Coronary artery (tissue), 2 donors: ENCODE data around the gene FAM149A.

Experiments used
- DNase-seq: peaks from one replicate; pipeline ENCODE4 v3.0.0-alpha.2; 2017; ENCODE audit warnings: low spot score
- H3K27ac ChIP-seq, 2 donors: fragments of 200-600 bp; sonication (generic); one replicate each; pipeline ENCODE4 v1.5.1; 2016 to 2019
- H3K4me3 ChIP-seq: fragments of 200-600 bp; sonication (generic); 2 replicates; pipeline ENCODE4 v1.5.1; 2016; ENCODE audit warnings: mild to moderate bottlenecking, moderate library complexity
- TF ChIP-seq, protein P1 (sequence below): fragments of 200-600 bp; sonication (generic); IDR thresholded peaks from one replicate; pipeline ENCODE4 v1.5.1; 2019; ENCODE audit warnings: antibody characterized with exemption

Gene FAM149A

GRCh38 chr4:186190581-186191199 is 86.2 kb downstream of the FAM149A start:
- H3K27ac ChIP-seq, result peak overlapping the region; percentile 97 to 99
- peak overlapping the region; percentile 95 for H3K4me3 ChIP-seq
- TF ChIP-seq, protein P1, sequence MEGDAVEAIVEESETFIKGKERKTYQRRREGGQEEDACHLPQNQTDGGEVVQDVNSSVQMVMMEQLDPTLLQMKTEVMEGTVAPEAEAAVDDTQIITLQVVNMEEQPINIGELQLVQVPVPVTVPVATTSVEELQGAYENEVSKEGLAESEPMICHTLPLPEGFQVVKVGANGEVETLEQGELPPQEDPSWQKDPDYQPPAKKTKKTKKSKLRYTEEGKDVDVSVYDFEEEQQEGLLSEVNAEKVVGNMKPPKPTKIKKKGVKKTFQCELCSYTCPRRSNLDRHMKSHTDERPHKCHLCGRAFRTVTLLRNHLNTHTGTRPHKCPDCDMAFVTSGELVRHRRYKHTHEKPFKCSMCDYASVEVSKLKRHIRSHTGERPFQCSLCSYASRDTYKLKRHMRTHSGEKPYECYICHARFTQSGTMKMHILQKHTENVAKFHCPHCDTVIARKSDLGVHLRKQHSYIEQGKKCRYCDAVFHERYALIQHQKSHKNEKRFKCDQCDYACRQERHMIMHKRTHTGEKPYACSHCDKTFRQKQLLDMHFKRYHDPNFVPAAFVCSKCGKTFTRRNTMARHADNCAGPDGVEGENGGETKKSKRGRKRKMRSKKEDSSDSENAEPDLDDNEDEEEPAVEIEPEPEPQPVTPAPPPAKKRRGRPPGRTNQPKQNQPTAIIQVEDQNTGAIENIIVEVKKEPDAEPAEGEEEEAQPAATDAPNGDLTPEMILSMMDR, result no peak
- DNase-seq, result no peak

- peak within 1 kb of the TSS; percentile 95 for H3K4me3 ChIP-seq
- peak within 1 kb of the TSS; percentile 97 to 99 for H3K27ac ChIP-seq
- peak; percentile 91 for DNase-seq
- TF ChIP-seq, protein P1, result no peak
Measured at GRCh38 chr4:186191200-186192065, 86.9 kb downstream of the FAM149A start, which contains the start of gene CYP4V2. TSS of gene CYP4V2 (plus strand) at chr4:186191567. CDS start at chr4:186191824, 257 bp downstream.

DNA sequence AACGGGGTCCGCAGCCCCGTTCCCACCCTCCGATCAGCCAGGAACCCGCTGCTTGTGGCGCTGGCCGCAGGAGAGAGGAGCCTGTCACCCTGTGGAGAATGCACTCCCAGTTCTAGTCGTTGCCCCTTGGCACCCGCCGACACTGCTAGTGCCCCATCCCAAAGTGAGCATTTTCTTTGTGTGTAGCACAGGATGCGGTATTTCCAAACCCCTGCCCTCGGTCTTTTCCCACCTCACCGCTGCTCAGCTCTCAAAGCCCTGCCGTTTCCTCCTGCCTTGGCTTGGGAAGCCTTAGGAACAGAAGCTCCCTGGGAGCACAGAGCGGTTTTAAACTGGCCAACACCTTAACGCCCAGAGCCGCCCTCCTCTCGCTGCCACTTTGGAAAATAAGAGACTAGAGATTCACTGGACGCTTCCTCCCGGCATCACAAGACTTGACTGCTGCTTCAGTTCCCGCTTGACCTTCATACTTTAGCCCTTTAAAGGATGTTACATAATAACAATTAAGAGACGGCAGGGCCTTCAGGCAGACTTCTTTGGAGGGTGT is 87.6 kb downstream of the FAM149A start:
- H3K27ac ChIP-seq, result peak overlapping the region; percentile 97 to 99
- TF ChIP-seq, protein P1, result no peak
- peak overlapping the region; percentile 95 for H3K4me3 ChIP-seq
- no peak for DNase-seq

GRCh38 chr4:186193851-186194250 is 89.3 kb downstream of the FAM149A start:
- Histone ChIP-seq H3K4me3 (no peak overlapping the region), H3K27ac (no peak overlapping the region)
- TF ChIP-seq, protein P1, result no peak
- DNase-seq, result no peak

- DNase-seq, result no peak
- TF ChIP-seq, protein P1, result no peak
- Histone ChIP-seq H3K4me3 (no peak overlapping the region), H3K27ac (no peak overlapping the region)
Measured at GRCh38 chr4:186196063-186196462, 91.6 kb downstream of the FAM149A start.

- TF ChIP-seq, protein P1, result no peak
- no peak overlapping the region for H3K4me3 ChIP-seq
- no peak for DNase-seq
- no peak overlapping the region for H3K27ac ChIP-seq
Measured at GRCh38 chr4:186200516-186200915, 96.0 kb downstream of the FAM149A start.
